HepG2 (cell line): ENCODE data around the gene YWHAE. TPM values are rescaled to one million over a fixed set of nuclear protein-coding genes. Genes with fewer than 3 reads are reported as not detected.

Source experiments
- ATAC-seq: fragments of 200-7000 bp; cut with Tn5 transposase; 3 replicates; pipeline ENCODE4 v1.9.1; 2020; ENCODE audit warnings: mild to moderate bottlenecking, moderate library complexity
- BruUV-seq: library from RNA; stranded (reverse); fragments of 400-500 nt; replicated peaks from 2 replicates; lab custom pipeline; 2021; lab: Mats Ljungman, UMichigan
- CTCF ChIA-PET: fragments of 300-600 bp; formaldehyde crosslinking; extraction: SDS; loops from one replicate; lab custom pipeline; 2021; ENCODE audit warnings: low total read pairs, inconsistent platforms, low intra/inter-chr PET ratio; lab: Yijun Ruan, JAX
- POLR2A ChIA-PET: fragments of 350-600 bp; sonication (Branson Sonifier 250); formaldehyde crosslinking; loops from one replicate; lab custom pipeline; 2020; ENCODE audit warnings: antibody characterized with exemption, inconsistent platforms; lab: Yijun Ruan, JAX
- DNase-seq: peaks from one replicate; pipeline ENCODE4 v3.0.0-alpha.2; 2015; ENCODE audit warnings: low spot score
- FAIRE-seq: peaks from 3 replicates; lab custom pipeline; 2011; peaks lifted over from hg19 to GRCh38; lab: Jason Lieb, UNC
- H2AFZ ChIP-seq: one replicate; pipeline ENCODE4 v1.6.1; 2011; ENCODE audit warnings: low read length, inconsistent platforms
- H3K27ac ChIP-seq: fragments of 300-600 bp; 3 replicates; pipeline ENCODE4 v1.8.0; 2011; ENCODE audit warnings: mixed run types, mild to moderate bottlenecking, mixed read lengths, low read length, inconsistent platforms; ENCODE audit not compliant: insufficient read depth; ENCODE audit errors: extremely low read length
- H3K27me3 ChIP-seq, 2 experiments: fragments of 200-600 bp in 1 of 2; 2 replicates in 1 of 2; 3 replicates in 1 of 2; pipeline versions ENCODE4 v1.6.0 to v1.8.0; 2011; ENCODE audit warnings: low read length in 2 of 2, mild to moderate bottlenecking in 2 of 2, moderate library complexity in 2 of 2, inconsistent platforms in 1 of 2; ENCODE audit not compliant: insufficient read depth in 2 of 2, control insufficient read depth in 1 of 2
- H3K36me3 ChIP-seq, 2 experiments: fragments of 200-600 bp in 1 of 2; replicated peaks in 1 of 2; 2 replicates in 1 of 2; 3 replicates in 1 of 2; pipeline versions ENCODE4 v1.5.1 to v1.8.0; 2011; ENCODE audit warnings: low read length in 2 of 2, inconsistent platforms in 1 of 2; ENCODE audit not compliant: insufficient read depth in 2 of 2, control insufficient read depth in 1 of 2
- H3K4me1 ChIP-seq: 2 replicates; pipeline ENCODE4 v1.5.1; 2012; ENCODE audit warnings: low read length, inconsistent platforms; ENCODE audit not compliant: insufficient read depth
- H3K4me2 ChIP-seq: 2 replicates; pipeline ENCODE4 v1.6.0; 2011; ENCODE audit warnings: low read depth, low read length, inconsistent platforms
- H3K4me3 ChIP-seq, 3 experiments: fragments of 200-600 bp in 1 of 3; sonication (generic), shearing (Covaris generic) in 1 of 3; replicated peaks in 1 of 3; 2 replicates each; pipeline ENCODE4 v1.5.1; 2011 to 2016; ENCODE audit warnings: low read length in 3 of 3, inconsistent platforms in 2 of 3, low read depth in 2 of 3, mild to moderate bottlenecking in 2 of 3, control low read depth in 1 of 3, mixed read lengths in 1 of 3; ENCODE audit not compliant: insufficient read depth in 1 of 3
- H3K79me2 ChIP-seq: one replicate; pipeline ENCODE4 v1.6.1; 2011; ENCODE audit warnings: low read length, inconsistent platforms; ENCODE audit not compliant: insufficient read depth
- H3K9ac ChIP-seq: 2 replicates; pipeline ENCODE4 v1.6.0; 2011; ENCODE audit warnings: mild to moderate bottlenecking, low read depth, low read length, inconsistent platforms; ENCODE audit not compliant: insufficient read depth
- H3K9me3 ChIP-seq: 2 replicates; pipeline ENCODE4 v1.5.1; 2012; ENCODE audit warnings: mild to moderate bottlenecking, low read length
- H4K20me1 ChIP-seq: 2 replicates; pipeline ENCODE4 v1.6.0; 2011; ENCODE audit warnings: inconsistent platforms, mild to moderate bottlenecking, low read length, moderate library complexity; ENCODE audit not compliant: insufficient read depth
- ELF1 ChIP-seq: sonication (generic); formaldehyde crosslinking; IDR thresholded peaks from 2 replicates; pipeline ENCODE4 v1.4.0; 2020; ENCODE audit warnings: missing genetic modification reagents
- HIVEP1 ChIP-seq: sonication (generic); formaldehyde crosslinking; IDR thresholded peaks from 2 replicates; pipeline ENCODE4 v1.4.0; 2020; ENCODE audit warnings: mild to moderate bottlenecking, missing genetic modification reagents
- KMT2B ChIP-seq: IDR thresholded peaks from 2 replicates; pipeline ENCODE4 v1.6.1; 2016; ENCODE audit warnings: missing genetic modification reagents, missing compliant biosample characterization
- RBM22 ChIP-seq: fragments of 200-400 bp; formaldehyde crosslinking; optimal IDR thresholded peaks from 2 replicates; pipeline ENCODE3; 2017; ENCODE audit warnings: mild to moderate bottlenecking, low read length, moderate library complexity
- SMAD9 ChIP-seq: sonication (generic); formaldehyde crosslinking; IDR thresholded peaks from 2 replicates; pipeline ENCODE4 v1.5.1; 2020; ENCODE audit warnings: mild to moderate bottlenecking, missing genetic modification reagents
- TAF1 ChIP-seq: sonication (generic); formaldehyde crosslinking; IDR thresholded peaks from 2 replicates; pipeline ENCODE4 v1.4.0; 2020; ENCODE audit warnings: missing genetic modification reagents
- TEAD3 ChIP-seq: optimal IDR thresholded peaks from 2 replicates; pipeline ENCODE3; 2016; ENCODE audit warnings: borderline replicate concordance
- WGBS: methylation state at CpG from one replicate; pipeline ENCODE4 v1.1.6; 2017; ENCODE audit warnings: low lambda C conversion rate; 5-methylcytosine and 5-hydroxymethylcytosine counted together
- in situ Hi-C: cut with HindIII; loops from 2 replicates; pipeline ENCODE4 v1.10.0; 2017; ENCODE audit warnings: low pct_unique_long_range_greater_than_20kb; ENCODE audit not compliant: extremely low pct_ligation_motif_present
- intact Hi-C: fragments of 100-400 bp; cut with micrococcal nuclease; formaldehyde crosslinking; loops from one replicate; pipeline ENCODE4 v1.10.0; 2022; ENCODE audit not compliant: unreplicated experiment
- polyA plus RNA-seq, 8 experiments: library from polyadenylated mRNA; depleted of rRNA in 3 of 8; stranded (reverse) in 7 of 8; unstranded in 1 of 8; fragments of >200 nt; fragmentation: Illumina TruSeq in 4 of 8; extraction: Trizol in 4 of 8; gene quantifications; 2 replicates each; pipeline versions ENCODE4 v1.2.1 to v1.2.3, GENCODE V29; 2011 to 2016; ENCODE audit warnings: low read depth in 4 of 8, missing spikeins in 1 of 8, mixed read lengths in 1 of 8; ENCODE audit not compliant: insufficient read depth in 1 of 8
- total RNA-seq, 5 experiments: library from RNA; depleted of rRNA; stranded (reverse); fragments of >200 nt; fragmentation: Illumina TruSeq; extraction: Trizol; gene quantifications; 2 replicates each; pipeline ENCODE4 v1.2.3, GENCODE V29; 2016; ENCODE audit warnings: low read depth in 1 of 5
- TF ChIP-seq, protein P1 (sequence below): sonication (generic); formaldehyde crosslinking; IDR thresholded peaks from 2 replicates; pipeline ENCODE4 v1.5.1; 2020; ENCODE audit warnings: missing genetic modification reagents, mild to moderate bottlenecking, borderline replicate concordance
- TF ChIP-seq, protein P2 (sequence below): sonication (generic); formaldehyde crosslinking; IDR thresholded peaks from 2 replicates; pipeline ENCODE4 v1.9.0; 2021; ENCODE audit warnings: missing genetic modification reagents, borderline replicate concordance

YWHAE gene
- total and polyA plus RNA-seq, 2 of the 13 experiments (the other 11 are each of a cell fraction or from before 2014, with no cell fraction given): 256 to 335 TPM

- TF ChIP-seq TAF1 (CRISPR knock-in tag) (no peak), KMT2B (no peak), RBM22 (peak; percentile 90)
- peaks cover 17% of the 10 kb centered on the region for H3K4me1 ChIP-seq
- no peaks in the 10 kb centered on the region for H3K27me3 ChIP-seq
- ChIA-PET CTCF (no interaction called here), POLR2A (no interaction called here)
- H3K4me3 ChIP-seq: no peak overlapping the region
- no TSS peak for BruUV-seq
- intact Hi-C loops (loop anchor here (10.0 kb wide), 1 partner anchor 52 kb away; no protein-coding TSS in a partner anchor), in situ Hi-C loops (no loop called here)
- no peak for DNase-seq
- 93% methylated on average over 3 of the region's 3 CpGs for WGBS
- peaks cover 15 to 44% of the 10 kb centered on the region in 2 experiments for H3K36me3 ChIP-seq
- no peak overlapping the region for H3K27ac ChIP-seq
- ATAC-seq: no peak
- no peak overlapping the region for H3K4me2 ChIP-seq
- peaks cover 83% of the 10 kb centered on the region for H3K79me2 ChIP-seq
- peaks cover 68% of the 10 kb centered on the region for H4K20me1 ChIP-seq
- no peak overlapping the region for H3K9ac ChIP-seq
- H2AFZ ChIP-seq: no peak overlapping the region
- FAIRE-seq: no peak
- no peaks in the 10 kb centered on the region for H3K9me3 ChIP-seq
Measured at GRCh38 chr17:1362964-1363363, 37.1 kb downstream of the YWHAE start.

- peaks cover 62% of the 10 kb centered on the region for H4K20me1 ChIP-seq
- TF ChIP-seq SMAD9 (CRISPR knock-in tag): no peak
- TF ChIP-seq, protein P1, sequence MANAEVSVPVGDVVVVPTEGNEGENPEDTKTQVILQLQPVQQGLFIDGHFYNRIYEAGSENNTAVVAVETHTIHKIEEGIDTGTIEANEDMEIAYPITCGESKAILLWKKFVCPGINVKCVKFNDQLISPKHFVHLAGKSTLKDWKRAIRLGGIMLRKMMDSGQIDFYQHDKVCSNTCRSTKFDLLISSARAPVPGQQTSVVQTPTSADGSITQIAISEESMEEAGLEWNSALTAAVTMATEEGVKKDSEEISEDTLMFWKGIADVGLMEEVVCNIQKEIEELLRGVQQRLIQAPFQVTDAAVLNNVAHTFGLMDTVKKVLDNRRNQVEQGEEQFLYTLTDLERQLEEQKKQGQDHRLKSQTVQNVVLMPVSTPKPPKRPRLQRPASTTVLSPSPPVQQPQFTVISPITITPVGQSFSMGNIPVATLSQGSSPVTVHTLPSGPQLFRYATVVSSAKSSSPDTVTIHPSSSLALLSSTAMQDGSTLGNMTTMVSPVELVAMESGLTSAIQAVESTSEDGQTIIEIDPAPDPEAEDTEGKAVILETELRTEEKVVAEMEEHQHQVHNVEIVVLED (CRISPR knock-in tag): no peak
- TF ChIP-seq, protein P2, sequence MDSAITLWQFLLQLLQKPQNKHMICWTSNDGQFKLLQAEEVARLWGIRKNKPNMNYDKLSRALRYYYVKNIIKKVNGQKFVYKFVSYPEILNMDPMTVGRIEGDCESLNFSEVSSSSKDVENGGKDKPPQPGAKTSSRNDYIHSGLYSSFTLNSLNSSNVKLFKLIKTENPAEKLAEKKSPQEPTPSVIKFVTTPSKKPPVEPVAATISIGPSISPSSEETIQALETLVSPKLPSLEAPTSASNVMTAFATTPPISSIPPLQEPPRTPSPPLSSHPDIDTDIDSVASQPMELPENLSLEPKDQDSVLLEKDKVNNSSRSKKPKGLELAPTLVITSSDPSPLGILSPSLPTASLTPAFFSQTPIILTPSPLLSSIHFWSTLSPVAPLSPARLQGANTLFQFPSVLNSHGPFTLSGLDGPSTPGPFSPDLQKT: no peak
- no peak for TF ChIP-seq ELF1 (CRISPR knock-in tag)
- TF ChIP-seq TEAD3 (CRISPR knock-in tag): no peak
- TF ChIP-seq HIVEP1 (CRISPR knock-in tag): no peak
Measured at GRCh38 chr17:1362065-1362848, 37.8 kb downstream of the YWHAE start.

More at GRCh38 chr17:1362065-1362848, 37.8 kb downstream of the YWHAE start:
- intact Hi-C loops: loop anchor here (10.0 kb wide), 1 partner anchor 53 kb away; no protein-coding TSS in a partner anchor
- no peak overlapping the region for H2AFZ ChIP-seq
- FAIRE-seq (no peak), ATAC-seq (no peak), DNase-seq (no peak)
- H3K4me3 ChIP-seq: no peak overlapping the region
- H3K9ac ChIP-seq: 0 out of 2 replicates have a peak overlapping the region, but pooled peaks have one; percentile 2
- in situ Hi-C loops: no loop called here
- peaks cover 15 to 50% of the 10 kb centered on the region in 2 experiments for H3K36me3 ChIP-seq
- H3K79me2 ChIP-seq: peaks cover 76% of the 10 kb centered on the region
- WGBS: 92% methylated on average over 10 of the region's 10 CpGs
- no peaks in the 10 kb centered on the region for H3K9me3 ChIP-seq
- peaks cover 12% of the 10 kb centered on the region for H3K4me1 ChIP-seq
- no peak overlapping the region for H3K27ac ChIP-seq
- CTCF ChIA-PET: no interaction called here
- H3K27me3 ChIP-seq: no peaks in the 10 kb centered on the region
- BruUV-seq: no TSS peak
- POLR2A ChIA-PET: interaction anchor here (1.0 kb wide), 1 partner anchor 154 kb away, joined by 3 read pairs; the partner anchor contains the start of gene INPP5K
- no peak overlapping the region for H3K4me2 ChIP-seq
